GM21423 (cell line): Measurements from ENCODE around the gene CXCR3.
"Not testable (repeated sequence)": the region's sequence is repeated elsewhere in the genome, so short reads cannot be mapped to it uniquely, and the experiment has no call there.

Source experiments
- ATAC-seq: cut with Tn5 transposase; IDR thresholded peaks from one replicate; pipeline ENCODE4 v1.9.1; 2021; ENCODE audit warnings: mild to moderate bottlenecking, moderate library complexity; ENCODE audit not compliant: unreplicated experiment

The CXCR3 gene

GRCh38 chrX:71615056-71615455, 3.3 kb downstream of the CXCR3 start:
- ATAC-seq: no peak

GRCh38 chrX:71612256-71612655, 6.1 kb downstream of the CXCR3 start:
- no peak for ATAC-seq

- not testable (repeated sequence) for ATAC-seq
Observed at GRCh38 chrX:71611736-71612135, 6.6 kb downstream of the CXCR3 start.

GRCh38 chrX:71609095-71609750, 9.1 kb downstream of the CXCR3 start:
- no peak for ATAC-seq

- no peak for ATAC-seq
Observed at GRCh38 chrX:71607488-71607887, 10.8 kb downstream of the CXCR3 start.

GRCh38 chrX:71606536-71607216, 11.6 kb downstream of the CXCR3 start:
- ATAC-seq: no peak

GRCh38 chrX:71604796-71605568, 13.3 kb downstream of the CXCR3 start:
- ATAC-seq: no peak

GRCh38 chrX:71604141-71604540, 14.2 kb downstream of the CXCR3 start:
- ATAC-seq: no peak

GRCh38 chrX:71603618-71604017, 14.7 kb downstream of the CXCR3 start:
- no peak for ATAC-seq

GRCh38 chrX:71599965-71600364, 18.3 kb downstream of the CXCR3 start:
- no peak for ATAC-seq

GRCh38 chrX:71593210-71593609, 25.1 kb downstream of the CXCR3 start:
- not testable (repeated sequence) for ATAC-seq

- ATAC-seq: no peak
Observed at GRCh38 chrX:71586929-71587328, 31.4 kb downstream of the CXCR3 start.

- ATAC-seq: no peak
Observed at GRCh38 chrX:71581210-71581609, 37.1 kb downstream of the CXCR3 start.

GRCh38 chrX:71579990-71580380, 38.3 kb downstream of the CXCR3 start:
- ATAC-seq: no peak

- ATAC-seq: no peak
Observed at GRCh38 chrX:71579136-71579989, 38.9 kb downstream of the CXCR3 start.

- no peak for ATAC-seq
Observed at GRCh38 chrX:71578253-71579135, 39.8 kb downstream of the CXCR3 start, which contains the start of gene GCNA. GCNA (plus strand) TSS chrX:71578437; CDS start chrX:71580822, 2,385 bp downstream.

- no peak for ATAC-seq
Observed at GRCh38 chrX:71577682-71578081, 40.6 kb downstream of the CXCR3 start.

- no peak for ATAC-seq
Observed at GRCh38 chrX:71573590-71573989, 44.7 kb downstream of the CXCR3 start.

- ATAC-seq: not testable (repeated sequence)
Observed at GRCh38 chrX:71571390-71571789, 46.9 kb downstream of the CXCR3 start.
